Suppressor macrophage (primary cell): ENCODE measurements around the gene TC2N.
"Not testable (repeated sequence)": the region's sequence is repeated elsewhere in the genome, so short reads cannot be mapped to it uniquely, and the experiment has no call there.

Experiments
- DNase-seq, 4 experiments: peaks; one replicate each; pipeline ENCODE4 v3.0.0-alpha.2; 2020 to 2022
- total RNA-seq, 17 experiments: gene quantifications; one replicate each; lab custom pipeline; 2026; ENCODE audit warnings: mixed read lengths in 6 of 17, inconsistent platforms in 3 of 17; lab: John Stamatoyannopoulos, UW

Gene TC2N
- total RNA-seq, result 0.10 to 3.1 (median 0.64) reads per million in 17 experiments

GRCh38 chr14:91867316-91867988, at the start of gene TC2N:
TC2N (minus strand) TSS chr14:91867536; CDS start chr14:91813769, 53,767 bp downstream.
- no peak for DNase-seq

GRCh38 chr14:91912035-91912434, 44.7 kb upstream of the TC2N start:
- DNase-seq, result peak in 2 of 4 experiments; percentile 9 to 28

GRCh38 chr14:91911474-91912032, 44.2 kb upstream of the TC2N start:
- DNase-seq, result peak; percentile 30 to 67 (median 66)

GRCh38 chr14:91910196-91910595, 42.9 kb upstream of the TC2N start:
- DNase-seq, result peak in 1 of 4 experiments; percentile 23

- no peak for DNase-seq
Observed at GRCh38 chr14:91906374-91906773, 39.0 kb upstream of the TC2N start.

GRCh38 chr14:91904956-91905645, 37.8 kb upstream of the TC2N start:
- DNase-seq, result no peak

GRCh38 chr14:91904483-91904882, 37.1 kb upstream of the TC2N start:
- no peak for DNase-seq

- DNase-seq, result no peak
Observed at GRCh38 chr14:91903070-91903469, 35.7 kb upstream of the TC2N start.

- no peak for DNase-seq
Observed at GRCh38 chr14:91902336-91902735, 35.0 kb upstream of the TC2N start.

GRCh38 chr14:91901449-91902226, 34.3 kb upstream of the TC2N start:
- no peak for DNase-seq

GRCh38 chr14:91899806-91900205, 32.5 kb upstream of the TC2N start:
- DNase-seq, result peak; percentile 48 to 69 (median 58)

- DNase-seq, result no peak
Observed at GRCh38 chr14:91899213-91899612, 31.9 kb upstream of the TC2N start.

GRCh38 chr14:91898372-91898771, 31.0 kb upstream of the TC2N start:
- DNase-seq, result no peak

- not testable (repeated sequence) for DNase-seq
Observed at GRCh38 chr14:91897716-91898115, 30.4 kb upstream of the TC2N start.

- peak; percentile 65 to 82 (median 78) for DNase-seq
Observed at GRCh38 chr14:91897106-91897701, 29.9 kb upstream of the TC2N start.

- DNase-seq, result no peak
Observed at GRCh38 chr14:91896419-91896818, 29.1 kb upstream of the TC2N start.

- DNase-seq, result peak; percentile 48 to 76 (median 68)
Observed at GRCh38 chr14:91893669-91894068, 26.3 kb upstream of the TC2N start.

GRCh38 chr14:91893007-91893406, 25.7 kb upstream of the TC2N start:
- DNase-seq, result peak in 2 of 4 experiments; percentile 14 to 18

GRCh38 chr14:91891721-91892220, 24.4 kb upstream of the TC2N start:
- no peak for DNase-seq

- DNase-seq, result no peak
Observed at GRCh38 chr14:91891101-91891500, 23.8 kb upstream of the TC2N start.

GRCh38 chr14:91890291-91890749, 23.0 kb upstream of the TC2N start:
- no peak for DNase-seq
